ENCODE data around the gene TOM1. TPM values are rescaled to one million over a fixed set of nuclear protein-coding genes. Genes with fewer than 3 reads are reported as not detected.
A peak's percentile ranks its signal among the peaks of the same experiment; 100 is the strongest.

TOM1 gene
- polyA plus RNA-seq, 1 donor from 2014 or later, result 23.1 TPM

DNA sequence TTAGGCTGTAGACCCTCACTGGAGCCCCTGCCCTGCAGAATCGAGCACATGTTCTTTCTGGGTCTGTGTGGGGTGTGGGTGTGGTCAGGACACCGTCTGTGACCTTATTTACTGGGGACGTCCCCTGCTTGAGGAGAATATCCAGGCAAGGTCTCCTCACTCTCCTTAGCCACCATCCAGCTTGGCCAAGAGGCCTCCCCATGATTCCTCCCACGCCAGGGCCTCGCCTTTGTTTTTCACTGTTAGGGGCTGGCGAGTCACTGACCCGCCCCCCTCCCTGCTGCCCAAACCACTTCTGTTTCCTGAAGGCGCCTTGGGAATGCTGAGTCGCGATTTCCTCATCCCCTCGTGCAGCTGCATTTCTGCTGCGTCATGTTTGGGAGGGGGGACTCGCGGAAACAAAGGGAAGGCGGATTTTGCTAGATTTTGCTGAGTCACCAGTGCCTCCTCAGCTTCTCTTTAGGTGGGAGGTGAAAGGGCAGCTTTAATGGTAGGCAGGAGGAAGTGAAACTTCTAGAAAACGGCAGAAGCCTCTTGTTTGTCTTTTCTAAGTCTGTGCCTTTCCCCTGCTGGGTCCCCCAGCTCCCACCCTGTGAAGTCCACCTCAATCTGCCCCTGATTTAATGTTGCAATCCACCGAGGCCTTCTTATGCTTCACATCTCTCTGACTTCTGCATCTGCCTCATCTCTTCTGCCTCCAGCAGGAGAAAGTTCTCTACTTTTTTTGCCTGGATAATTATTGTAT lies 77.2 kb downstream of the TOM1 start:
- Mint-ChIP-seq H3K27ac (peak overlapping the region; percentile 82 to 94 (median 82)), H3K4me3 (peak overlapping the region in 3 of 4 donors; percentile 66 to 85 (median 77)), H3K36me3 (no peaks in the 10 kb centered on the region), H3K4me1 (peaks cover 25 to 45% (median 29%) of the 10 kb centered on the region in 3 donors), H3K27me3 (peaks cover 2% of the 10 kb centered on the region), H3K9me3 (no peaks in the 10 kb centered on the region)

- peaks cover 2% of the 10 kb centered on the region for H3K27me3 Mint-ChIP-seq
- no peaks in the 10 kb centered on the region for H3K36me3 Mint-ChIP-seq
- peak overlapping the region in 3 of 4 donors; percentile 64 to 77 (median 66) for H3K4me3 Mint-ChIP-seq
- H3K4me1 Mint-ChIP-seq, result peaks cover 24 to 46% (median 26%) of the 10 kb centered on the region in 3 donors
- peak overlapping the region; percentile 82 to 94 (median 82) for H3K27ac Mint-ChIP-seq
- no peaks in the 10 kb centered on the region for H3K9me3 Mint-ChIP-seq
These were observed 78.0 kb downstream of the TOM1 start for GRCh38 chr22:35377735-35378134.

DNA sequence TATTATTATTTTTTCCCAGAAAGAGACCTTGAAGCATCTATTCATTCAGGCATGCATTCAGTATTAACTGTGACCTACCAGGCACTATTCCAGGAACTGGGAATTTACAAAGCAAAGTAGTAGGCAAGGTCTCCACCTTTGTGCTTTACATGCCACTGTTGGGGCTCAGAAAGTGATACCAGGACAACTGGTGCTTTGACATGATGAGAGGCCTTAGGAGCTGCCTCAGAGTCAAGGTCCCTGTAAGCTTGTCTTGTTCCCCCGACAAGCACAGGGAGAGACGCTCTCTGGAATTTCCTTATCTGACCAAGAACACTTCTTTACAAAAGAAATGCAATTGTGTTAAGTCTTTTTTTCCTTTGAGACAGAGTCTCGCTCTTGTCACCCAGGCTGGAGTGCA lies 78.9 kb downstream of the TOM1 start:
- Mint-ChIP-seq H3K9me3 (no peaks in the 10 kb centered on the region), H3K27me3 (peaks cover 2% of the 10 kb centered on the region)

GRCh38 chr22:35379146-35379993 lies 79.7 kb downstream of the TOM1 start:
- Mint-ChIP-seq H3K4me1 (peaks cover 26 to 46% (median 28%) of the 10 kb centered on the region in 3 donors), H3K9me3 (no peaks in the 10 kb centered on the region), H3K4me3 (peak overlapping the region in 1 of 4 donors; percentile 85), H3K36me3 (no peaks in the 10 kb centered on the region), H3K27me3 (peaks cover 2% of the 10 kb centered on the region), H3K27ac (peak overlapping the region in 2 of 3 donors; percentile 74 to 82)

More for the DNA sequence above, 78.9 kb downstream of the TOM1 start:
- Mint-ChIP-seq H3K36me3 (no peaks in the 10 kb centered on the region), H3K27ac (peak overlapping the region in 1 of 3 donors; percentile 62), H3K4me3 (peak overlapping the region in 2 of 4 donors; percentile 38 to 71), H3K4me1 (peaks cover 25 to 49% (median 26%) of the 10 kb centered on the region in 3 donors)

DNA sequence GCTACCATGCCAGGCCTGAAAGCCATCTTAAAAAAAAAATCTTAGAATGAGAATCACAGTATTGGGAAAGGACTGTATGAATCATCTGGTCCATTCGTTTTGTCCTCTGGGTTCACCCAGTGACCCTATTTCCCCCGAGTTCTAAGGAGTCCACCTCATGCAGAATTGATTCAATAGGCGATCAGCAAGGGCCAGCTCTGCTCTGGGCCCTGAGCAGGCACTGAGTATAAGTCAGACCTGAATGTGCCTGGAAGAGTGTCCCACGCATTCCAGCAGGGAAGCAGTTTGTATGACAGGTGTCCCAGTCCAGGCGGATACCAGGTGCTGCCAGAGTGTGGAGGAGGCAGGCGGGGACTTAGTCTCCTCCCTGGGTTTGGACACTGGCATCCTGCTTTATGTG lies 80.3 kb downstream of the TOM1 start:
- Mint-ChIP-seq H3K27ac (peak overlapping the region in 2 of 3 donors; percentile 74 to 82), H3K36me3 (no peaks in the 10 kb centered on the region), H3K4me1 (peaks cover 27 to 46% (median 30%) of the 10 kb centered on the region in 3 donors), H3K27me3 (peaks cover 2% of the 10 kb centered on the region), H3K9me3 (no peaks in the 10 kb centered on the region), H3K4me3 (peak overlapping the region in 3 of 4 donors; percentile 85 to 91 (median 91))

DNA sequence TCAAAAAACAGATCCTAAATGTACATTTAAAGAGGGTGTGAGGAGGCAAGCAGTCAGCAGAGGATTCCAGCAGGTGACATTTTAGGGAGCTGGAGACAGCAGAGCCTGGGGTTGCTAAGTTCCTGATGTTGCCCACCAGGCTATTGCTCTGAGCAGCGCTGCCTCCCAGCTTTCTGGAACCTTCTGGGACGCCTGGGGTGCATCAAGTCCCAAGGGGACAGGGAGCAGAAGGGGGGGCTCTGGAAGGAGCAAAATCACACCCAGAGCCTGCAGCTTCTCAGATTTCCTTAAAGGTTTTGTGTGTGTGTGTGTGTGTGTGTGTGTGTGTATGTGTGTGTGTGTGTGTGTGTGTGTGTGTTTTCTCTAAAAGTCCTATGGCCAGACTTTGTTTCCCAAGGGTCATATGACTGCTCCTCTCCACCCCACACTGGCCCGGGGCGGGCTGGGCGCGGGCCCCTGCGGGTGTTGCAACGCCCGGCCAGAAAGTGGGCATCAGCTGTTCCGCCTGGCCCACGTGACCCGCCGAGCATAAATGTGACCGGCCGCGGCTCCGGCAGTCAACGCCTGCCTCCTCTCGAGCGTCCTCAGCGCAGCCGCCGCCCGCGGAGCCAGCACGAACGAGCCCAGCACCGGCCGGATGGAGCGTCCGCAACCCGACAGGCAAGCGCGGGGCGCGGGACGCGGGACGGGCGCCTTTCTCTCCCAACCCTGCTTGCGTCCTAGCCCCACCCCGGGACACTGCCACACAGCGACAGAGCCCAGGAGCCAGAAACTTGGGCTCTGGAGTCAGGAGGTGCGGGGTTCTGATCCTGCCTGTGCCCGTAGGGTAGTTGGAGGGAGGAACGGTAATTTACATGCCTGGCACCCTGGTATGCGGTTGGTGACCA lies 81.1 kb downstream of the TOM1 start, which contains the start of gene HMOX1:
HMOX1 (plus strand) TSS at position 560 of the 887 bp plus-strand sequence; CDS start at position 638, 78 bp downstream.
- H3K4me1 Mint-ChIP-seq, result peaks cover 27 to 42% (median 32%) of the 10 kb centered on the region in 3 donors
- peaks cover 2% of the 10 kb centered on the region for H3K27me3 Mint-ChIP-seq
- no peaks in the 10 kb centered on the region for H3K36me3 Mint-ChIP-seq
- no peaks in the 10 kb centered on the region for H3K9me3 Mint-ChIP-seq
- peak within 1 kb of the TSS; percentile 82 to 95 (median 88) for H3K4me3 Mint-ChIP-seq
- H3K27ac Mint-ChIP-seq, result peak within 1 kb of the TSS; percentile 59 to 82 (median 74)

DNA sequence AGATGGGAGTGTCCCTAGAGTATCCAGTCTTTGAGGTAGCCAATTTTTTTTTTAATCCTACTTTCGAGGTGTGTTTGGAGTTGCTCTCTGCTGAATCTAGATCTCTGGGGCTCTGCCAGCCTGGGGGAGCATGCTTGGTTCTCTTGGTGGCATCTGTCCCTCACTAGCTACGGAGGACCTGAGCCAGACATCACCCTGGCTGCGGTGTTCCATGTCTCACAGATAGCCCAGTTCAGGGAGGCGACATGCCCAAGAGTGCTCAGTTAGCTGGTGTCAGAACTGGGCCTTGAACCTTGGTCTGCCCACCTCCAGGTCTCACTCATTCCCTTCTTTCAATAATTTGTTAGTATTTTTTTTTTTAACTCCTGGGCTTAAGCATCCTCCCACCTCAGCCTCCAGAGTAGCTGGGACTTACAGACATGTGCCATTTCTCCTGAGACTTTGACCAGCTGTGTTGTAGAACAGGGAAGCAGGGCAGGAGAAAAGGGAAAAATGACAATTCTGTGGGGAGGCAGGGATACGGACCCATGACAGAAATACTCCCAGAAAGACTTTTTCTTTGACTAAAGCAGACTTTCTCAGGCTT lies 81.8 kb downstream of the TOM1 start:
- no peaks in the 10 kb centered on the region for H3K36me3 Mint-ChIP-seq
- H3K9me3 Mint-ChIP-seq, result no peaks in the 10 kb centered on the region
- H3K27me3 Mint-ChIP-seq, result peaks cover 2% of the 10 kb centered on the region
- H3K4me1 Mint-ChIP-seq, result peaks cover 26 to 41% (median 32%) of the 10 kb centered on the region in 3 donors
- peak overlapping the region in 2 of 3 donors; percentile 59 to 74 for H3K27ac Mint-ChIP-seq
- H3K4me3 Mint-ChIP-seq, result peak overlapping the region; percentile 82 to 95 (median 88)

DNA sequence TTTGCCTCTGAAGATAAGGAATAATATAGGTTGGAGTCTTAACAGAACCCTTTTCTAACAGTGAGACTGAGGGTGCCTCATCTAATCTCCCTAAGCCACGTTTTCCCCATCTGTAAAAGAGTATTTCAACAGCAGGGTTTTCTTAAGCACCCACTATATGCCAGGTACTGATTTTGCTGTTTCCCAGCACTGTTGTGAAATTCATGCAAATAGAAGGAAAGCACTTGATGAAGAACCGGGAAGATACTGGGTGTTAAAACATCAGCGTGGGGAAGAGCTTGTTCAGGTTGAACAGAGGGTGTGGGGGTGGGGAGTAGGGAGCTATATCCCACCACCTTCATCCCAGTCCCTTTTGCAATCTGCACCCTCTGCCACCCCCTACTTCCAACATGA lies 84.0 kb downstream of the TOM1 start:
- peaks cover 11 to 26% (median 20%) of the 10 kb centered on the region in 3 donors for H3K4me1 Mint-ChIP-seq
- no peaks in the 10 kb centered on the region for H3K9me3 Mint-ChIP-seq
- H3K27ac Mint-ChIP-seq, result no peak overlapping the region
- H3K27me3 Mint-ChIP-seq, result peaks cover 2% of the 10 kb centered on the region
- H3K36me3 Mint-ChIP-seq, result no peaks in the 10 kb centered on the region
- no peak overlapping the region for H3K4me3 Mint-ChIP-seq

DNA sequence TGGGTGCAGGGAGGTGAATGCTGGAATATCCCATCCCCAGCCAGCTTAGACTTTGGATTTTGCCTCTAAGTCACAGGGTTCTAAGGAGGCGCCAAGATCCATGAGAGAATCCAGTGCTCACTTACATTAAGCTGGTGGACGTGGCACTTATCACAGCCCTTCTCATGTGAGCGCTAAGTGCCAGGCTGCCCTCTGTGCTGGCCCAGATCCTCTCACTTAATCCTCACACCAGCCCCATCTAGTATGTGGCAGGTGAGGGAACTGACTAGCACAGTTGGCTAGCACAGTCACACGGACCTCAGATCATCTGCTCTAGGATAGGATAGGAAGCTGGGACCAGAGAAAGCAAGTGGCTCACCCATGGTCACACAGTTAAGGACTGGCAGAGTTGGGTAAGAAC lies 84.8 kb downstream of the TOM1 start:
- Mint-ChIP-seq H3K27me3 (peaks cover 2% of the 10 kb centered on the region), H3K4me3 (peak overlapping the region in 2 of 4 donors; percentile 20 to 47), H3K9me3 (no peaks in the 10 kb centered on the region), H3K4me1 (peaks cover 11 to 22% (median 19%) of the 10 kb centered on the region in 3 donors), H3K27ac (no peak overlapping the region), H3K36me3 (no peaks in the 10 kb centered on the region)

GRCh38 chr22:35384975-35385588 lies 85.4 kb downstream of the TOM1 start:
- Mint-ChIP-seq H3K27me3 (peaks cover 2% of the 10 kb centered on the region), H3K36me3 (no peaks in the 10 kb centered on the region), H3K9me3 (no peaks in the 10 kb centered on the region), H3K4me3 (peak overlapping the region in 1 of 4 donors; percentile 20), H3K4me1 (peaks cover 11 to 18% (median 16%) of the 10 kb centered on the region in 3 donors), H3K27ac (no peak overlapping the region)

- no peaks in the 10 kb centered on the region for H3K27me3 Mint-ChIP-seq
- peaks cover 2 to 16% (median 7%) of the 10 kb centered on the region in 3 donors for H3K4me1 Mint-ChIP-seq
- no peak overlapping the region for H3K27ac Mint-ChIP-seq
- no peaks in the 10 kb centered on the region for H3K9me3 Mint-ChIP-seq
- H3K36me3 Mint-ChIP-seq, result no peaks in the 10 kb centered on the region
- no peak overlapping the region for H3K4me3 Mint-ChIP-seq
These were observed 87.1 kb downstream of the TOM1 start for GRCh38 chr22:35386670-35387288.

DNA sequence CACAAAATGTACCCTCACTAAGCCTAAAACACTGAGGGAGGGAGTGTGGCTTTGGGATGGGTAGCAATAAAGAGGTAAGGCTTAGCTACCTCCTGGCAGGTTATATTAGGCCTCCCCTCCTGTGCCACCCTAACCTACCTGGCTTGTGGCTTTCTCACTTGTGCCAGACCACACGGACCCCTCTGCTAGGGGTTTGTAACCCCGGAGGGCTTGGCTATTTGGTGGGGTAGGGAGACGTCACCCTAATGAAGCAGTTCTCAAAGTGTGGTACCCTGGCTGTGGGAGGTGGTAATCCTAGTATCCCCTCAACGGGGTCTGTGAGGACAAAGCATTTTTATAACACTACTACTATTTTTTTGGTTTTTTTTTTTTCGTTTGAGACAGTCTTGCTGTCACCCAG lies 91.2 kb downstream of the TOM1 start:
- Mint-ChIP-seq H3K27ac (no peak overlapping the region), H3K9me3 (no peaks in the 10 kb centered on the region), H3K27me3 (no peaks in the 10 kb centered on the region)

DNA sequence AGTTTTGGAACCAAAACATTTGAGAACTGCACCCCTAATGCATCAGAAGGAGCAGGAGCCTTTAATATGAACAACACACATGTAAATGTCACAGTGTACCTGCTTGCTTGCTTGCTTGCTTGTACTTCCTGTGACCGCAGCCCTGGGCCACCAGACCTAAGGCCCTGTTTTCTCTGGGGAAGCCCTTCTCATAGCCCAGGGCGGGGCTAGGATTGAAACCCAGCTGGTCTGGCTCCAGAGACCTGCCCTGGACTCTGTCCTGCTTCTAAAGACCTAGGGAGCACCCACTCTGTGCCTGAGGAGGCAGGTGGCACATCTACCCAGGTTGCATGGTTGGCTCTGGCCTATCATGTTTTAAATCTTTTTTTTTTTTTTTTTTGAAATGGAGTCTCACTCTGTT lies 92.7 kb downstream of the TOM1 start:
- Mint-ChIP-seq H3K36me3 (peaks cover 2% of the 10 kb centered on the region), H3K4me3 (peak overlapping the region in 3 of 4 donors; percentile 59 to 62 (median 60)), H3K27ac (peak overlapping the region; percentile 80 to 83 (median 82)), H3K4me1 (peaks cover 17 to 31% (median 18%) of the 10 kb centered on the region in 3 donors), H3K27me3 (no peaks in the 10 kb centered on the region), H3K9me3 (no peaks in the 10 kb centered on the region)

More for the DNA sequence above, 91.2 kb downstream of the TOM1 start:
- Mint-ChIP-seq H3K36me3 (peaks cover 2% of the 10 kb centered on the region), H3K4me3 (no peak overlapping the region), H3K4me1 (peaks cover 11 to 21% (median 11%) of the 10 kb centered on the region in 3 donors)

Measured in IgD-negative memory B cell (primary cell).